CD4-positive, alpha-beta T cell treated with Interferon alpha-2 for 1 hour (primary cell): Measurements from ENCODE around the gene ZNF775.

Source experiments
- DNase-seq, 2 donors: peaks; one replicate each; pipeline ENCODE4 v3.0.0-alpha.2; 2020 to 2022

Gene ZNF775

DNA sequence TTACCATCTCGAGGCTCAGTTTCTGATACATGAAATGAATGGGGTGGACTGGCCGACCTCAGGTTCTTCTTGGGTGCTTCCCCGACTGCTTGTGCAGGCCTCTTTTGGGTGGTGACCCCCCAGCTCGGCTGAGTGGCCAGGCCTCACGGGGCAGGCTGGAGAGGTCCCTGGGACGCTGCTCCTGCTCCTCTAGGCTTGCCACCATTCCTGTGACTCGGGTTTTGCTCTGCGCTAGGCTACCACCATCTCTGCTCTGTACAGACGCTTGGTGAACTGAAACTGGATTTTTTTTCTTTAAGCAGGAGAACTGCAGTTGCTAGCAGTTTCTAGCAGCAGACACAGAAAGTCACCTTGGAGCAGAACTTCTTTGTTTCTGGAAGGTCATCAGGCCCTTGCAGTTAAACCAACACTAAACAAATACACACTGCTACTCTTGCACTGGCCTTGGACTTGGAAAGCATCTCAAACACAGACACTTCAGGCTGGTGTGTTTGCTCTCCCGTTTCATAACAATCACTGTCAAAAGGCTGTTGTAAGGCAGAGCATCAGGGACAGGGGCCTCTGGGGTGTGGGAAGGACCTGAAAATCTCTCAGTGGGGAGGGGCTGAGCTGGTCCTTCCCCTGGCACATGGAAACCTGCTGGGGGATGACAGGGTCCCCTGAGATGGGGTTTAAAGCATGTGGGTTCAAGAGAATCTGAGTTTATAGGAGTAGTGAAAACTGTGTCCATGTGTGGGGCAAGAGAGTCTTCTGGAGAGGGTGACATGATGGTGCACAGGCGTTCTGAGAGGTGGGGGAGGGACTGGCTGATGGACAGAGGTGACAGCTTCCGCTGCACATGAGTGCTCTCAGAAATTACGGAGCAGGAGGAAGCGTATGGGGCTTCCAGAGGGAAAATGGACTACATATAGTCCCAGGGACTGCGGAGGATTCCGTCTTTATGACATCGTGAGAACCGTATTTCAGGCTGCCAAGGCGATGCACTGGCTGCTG, 36.3 kb downstream of the ZNF775 start:
- no peak for DNase-seq

DNA sequence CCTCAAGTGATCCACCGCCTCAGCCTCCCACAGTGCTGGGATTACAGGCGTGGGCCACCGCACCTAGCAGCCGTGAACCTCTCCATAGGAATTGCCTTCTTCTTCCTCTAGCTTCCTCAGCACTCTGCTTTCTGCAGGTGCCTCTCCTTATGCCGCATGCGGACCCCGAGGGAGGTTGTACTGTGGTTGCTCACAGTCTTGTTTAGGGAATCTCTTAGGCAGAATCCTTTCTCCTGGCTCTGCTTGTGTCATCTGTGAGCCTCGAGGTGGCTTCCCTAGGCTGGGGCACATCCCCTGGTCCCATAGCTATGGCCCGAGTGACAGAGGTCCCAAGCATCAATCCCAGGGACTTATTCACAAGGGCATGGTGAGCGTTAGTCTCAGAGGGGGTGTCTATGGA, 38.1 kb downstream of the ZNF775 start:
- DNase-seq: no peak

GRCh38 chr7:150417863-150418262, 38.7 kb downstream of the ZNF775 start:
- DNase-seq: no peak

DNA sequence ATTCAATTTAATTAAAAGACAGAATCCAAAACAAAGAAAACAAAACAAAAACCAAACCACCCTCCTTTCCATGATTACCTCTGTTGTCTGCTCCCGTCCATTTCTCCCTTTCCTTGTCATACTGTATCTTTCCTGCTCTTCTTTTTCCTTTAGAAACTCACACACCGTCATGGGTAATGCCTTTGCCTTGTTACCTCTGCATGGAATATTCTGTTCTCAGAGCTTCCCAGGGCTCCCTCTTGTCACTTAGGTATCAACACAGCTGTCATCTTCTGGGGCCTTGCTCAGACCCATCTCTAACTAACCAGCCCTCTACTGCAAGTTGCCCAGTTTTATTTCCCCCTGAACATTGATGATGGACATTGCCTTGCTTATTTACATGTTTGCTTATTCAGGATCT, 41.1 kb downstream of the ZNF775 start:
- DNase-seq: no peak

DNA sequence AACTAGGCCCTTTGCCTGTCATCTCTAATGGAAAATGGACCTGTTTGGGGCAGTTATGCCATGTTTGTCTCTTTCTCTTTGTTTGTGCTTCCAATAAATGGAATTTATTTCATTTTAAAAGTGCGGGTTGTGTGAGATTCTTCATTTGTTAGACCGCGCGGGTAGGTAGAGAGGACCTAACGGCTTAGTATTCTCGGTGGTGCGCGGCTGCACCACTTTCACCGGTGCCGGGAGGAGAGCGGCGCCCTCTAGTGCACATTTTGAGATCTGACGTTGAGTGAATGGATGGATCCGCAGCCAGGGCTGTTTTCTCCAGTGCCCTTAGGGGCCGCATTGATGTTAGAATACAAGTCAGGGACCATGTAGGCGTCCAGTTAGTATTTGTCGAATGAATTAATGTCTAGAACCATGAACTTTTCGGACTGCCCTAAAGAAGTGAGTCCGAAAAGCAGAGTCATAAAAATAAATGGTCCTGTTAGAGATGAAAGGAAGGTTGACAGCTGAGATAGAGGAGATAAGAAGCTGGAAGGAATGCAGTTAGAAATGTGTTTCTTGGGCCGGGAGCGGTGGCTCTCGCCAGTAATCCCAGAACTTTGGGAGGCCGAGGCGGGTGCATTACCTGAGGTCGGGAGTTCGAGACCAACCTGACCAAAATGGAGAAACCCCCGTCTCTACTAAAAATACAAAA, 42.0 kb downstream of the ZNF775 start:
- peak; percentile 81 to 89 for DNase-seq

DNA sequence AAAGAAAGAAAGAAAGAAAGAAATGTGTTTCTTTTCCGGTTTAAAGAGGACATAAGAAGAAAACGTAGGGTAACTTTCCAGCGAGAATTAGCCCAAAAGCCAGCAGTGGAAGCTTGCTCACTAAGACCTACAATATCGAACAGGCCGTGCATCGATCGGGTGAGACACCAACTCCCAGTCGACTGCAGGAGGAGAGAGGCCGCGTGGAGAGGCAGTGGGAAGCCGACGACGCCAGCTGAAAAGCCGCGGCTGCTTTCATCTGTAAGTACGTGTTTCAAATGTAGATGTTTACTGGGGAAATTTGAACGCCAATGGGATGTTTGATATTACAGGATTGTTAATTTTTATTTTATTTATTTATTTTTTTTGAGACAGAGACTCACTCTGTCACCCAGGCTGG, 42.7 kb downstream of the ZNF775 start:
- no peak for DNase-seq

DNA sequence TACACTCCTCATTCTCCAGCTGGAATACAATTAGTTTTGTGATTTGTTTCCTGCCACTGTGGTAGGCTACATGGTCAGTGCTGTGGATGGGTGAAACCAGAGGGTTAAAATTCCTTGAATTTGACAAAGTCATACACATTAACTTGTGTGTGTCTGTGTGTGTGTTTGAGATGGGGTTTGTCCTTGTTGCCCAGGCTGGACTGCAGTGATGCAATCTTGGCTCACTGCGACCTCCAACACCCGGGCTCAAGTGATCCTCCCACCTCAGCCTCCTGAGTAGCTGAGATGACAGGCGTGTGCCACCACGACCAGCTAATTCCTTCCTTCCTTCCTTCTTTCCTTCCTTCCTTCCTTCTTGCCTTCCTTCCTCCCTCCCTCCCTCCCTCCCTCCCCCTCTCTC, 46.5 kb downstream of the ZNF775 start:
- no peak for DNase-seq

- DNase-seq: no peak
Measured at GRCh38 chr7:150428671-150429451, 49.7 kb downstream of the ZNF775 start.

- DNase-seq: no peak
Measured at GRCh38 chr7:150429699-150430098, 50.6 kb downstream of the ZNF775 start.

DNA sequence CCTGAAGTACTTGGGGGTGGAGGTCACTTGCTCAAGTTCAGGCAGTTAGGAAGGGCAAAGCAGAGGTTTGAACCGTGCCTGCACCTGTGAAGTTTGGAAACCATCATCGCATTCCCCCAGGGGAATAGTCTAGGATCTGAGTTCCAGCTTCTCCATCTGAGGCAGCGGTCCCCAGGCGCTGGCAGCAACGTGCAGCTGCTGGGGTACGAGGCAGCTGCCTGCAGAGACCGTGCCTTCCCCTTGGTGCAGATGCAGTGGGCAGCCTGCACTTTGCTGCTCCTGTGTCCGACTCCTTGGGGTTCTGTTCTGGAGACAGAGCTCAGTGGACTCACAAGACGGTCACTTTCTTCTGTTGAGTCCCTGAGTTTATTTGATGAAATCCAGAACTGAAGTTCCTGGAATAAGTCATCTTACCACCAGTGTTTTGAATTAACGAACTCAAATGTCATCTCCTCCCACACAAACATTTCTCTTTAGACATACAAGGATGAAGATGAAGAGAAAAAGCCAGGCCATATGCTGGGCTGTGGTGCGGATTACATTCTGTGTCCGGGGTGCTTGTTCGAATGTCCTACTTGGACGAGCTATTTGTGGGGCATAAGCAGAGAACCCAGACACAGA, 51.4 kb downstream of the ZNF775 start:
- DNase-seq: no peak

- no peak for DNase-seq
Measured at GRCh38 chr7:150431839-150432658, 52.9 kb downstream of the ZNF775 start.

- DNase-seq: no peak
Measured at GRCh38 chr7:150432915-150433892, 54.1 kb downstream of the ZNF775 start.

- no peak for DNase-seq
Measured at GRCh38 chr7:150434240-150434639, 55.1 kb downstream of the ZNF775 start.

GRCh38 chr7:150435047-150435389, 55.9 kb downstream of the ZNF775 start:
- DNase-seq: no peak

GRCh38 chr7:150435390-150436073, 56.4 kb downstream of the ZNF775 start:
- peak in 1 of 2 donors; percentile 78 for DNase-seq

GRCh38 chr7:150439967-150440366, 60.8 kb downstream of the ZNF775 start:
- DNase-seq: no peak

- no peak for DNase-seq
Measured at GRCh38 chr7:150441524-150441923, 62.4 kb downstream of the ZNF775 start.

DNA sequence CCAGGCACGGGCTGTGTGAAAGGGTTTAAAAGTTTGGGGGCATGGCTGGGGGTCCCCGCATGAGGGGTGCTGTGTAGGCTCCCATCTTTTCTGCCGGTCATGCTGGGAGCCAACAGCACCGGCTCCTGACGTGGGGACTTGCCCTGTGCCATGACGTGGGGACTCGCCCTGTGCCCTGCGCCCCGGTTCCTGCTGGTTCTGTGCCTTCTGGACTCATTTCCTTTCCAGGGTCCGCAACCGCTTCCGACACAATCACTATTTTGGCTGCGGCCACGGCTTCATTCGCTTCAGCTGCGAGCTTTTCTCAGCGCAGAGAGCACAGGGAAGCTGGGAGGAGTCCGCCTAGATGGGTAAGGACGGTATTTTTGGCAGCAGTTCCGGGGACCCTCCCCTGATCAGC, 63.7 kb downstream of the ZNF775 start:
- no peak for DNase-seq

GRCh38 chr7:150443793-150444540, 64.8 kb downstream of the ZNF775 start:
- DNase-seq: no peak
